ENCODE measurements around the gene ADCY5.

The ADCY5 gene

DNA sequence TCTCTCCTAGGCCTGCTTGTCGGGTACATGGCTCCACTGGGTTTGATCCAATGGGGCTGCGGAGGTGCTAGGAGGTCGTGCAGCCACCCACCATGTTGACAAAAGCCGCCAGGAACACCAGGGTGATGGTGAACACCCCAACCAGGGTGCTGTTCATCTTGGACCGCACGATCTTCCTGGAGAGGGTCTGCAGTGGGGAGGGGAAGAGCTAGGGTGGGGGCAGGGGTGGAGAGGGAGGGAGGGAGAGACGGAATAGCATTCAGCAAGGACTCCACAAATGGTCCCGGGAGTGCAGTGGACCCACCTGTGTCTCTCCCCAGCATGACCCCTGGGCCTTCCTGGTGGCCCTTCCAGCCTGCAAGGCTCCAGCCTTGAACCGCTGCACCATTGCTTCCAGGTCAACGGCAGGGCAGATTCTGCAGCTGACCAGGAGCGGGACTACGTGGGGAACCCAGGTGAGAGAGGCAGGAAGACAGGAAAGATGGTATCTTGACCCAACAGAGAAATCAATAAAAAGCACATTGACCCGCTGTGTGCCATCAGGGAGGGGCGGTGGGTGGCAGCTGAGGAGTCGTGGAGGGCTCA, 144.8 kb downstream of the ADCY5 start:
- H3K4me3 ChIP-seq (ENCODE audit: low read depth, low read length), result no peak overlapping the region
- H3K9me3 ChIP-seq (ENCODE audit: control insufficient read depth, insufficient read depth, low read depth, low read length), result no peaks in the 10 kb centered on the region
- H3K4me1 ChIP-seq (ENCODE audit: control insufficient read depth, insufficient read depth, low read length), result no peaks in the 10 kb centered on the region
- TF ChIP-seq REST (tag by site-specific recombination; IDR thresholded peaks at IDR 0.05) (no peak), ZNF24 (tag by site-specific recombination; IDR thresholded peaks at IDR 0.05) (no peak), ZNF391 (tag by site-specific recombination; IDR thresholded peaks at IDR 0.05; ENCODE audit: borderline replicate concordance, low read depth) (no peak), ZNF423 (tag by site-specific recombination; IDR thresholded peaks at IDR 0.05) (no peak), GLI4 (tag by site-specific recombination; IDR thresholded peaks at IDR 0.05) (no peak), WT1 (tag by site-specific recombination; IDR thresholded peaks at IDR 0.05) (no peak), GFI1B (tag by site-specific recombination; IDR thresholded peaks at IDR 0.05) (no peak), GLIS1 (tag by site-specific recombination; IDR thresholded peaks at IDR 0.05) (no peak), ZNF292 (tag by site-specific recombination; IDR thresholded peaks at IDR 0.05; ENCODE audit: borderline replicate concordance, low read depth) (no peak), TRIM28 (IDR thresholded peaks at IDR 0.05; ENCODE audit: borderline replicate concordance, low read length) (no peak), ZNF664 (tag by site-specific recombination; IDR thresholded peaks at IDR 0.05) (no peak), ZNF37A (tag by site-specific recombination; IDR thresholded peaks at IDR 0.05) (no peak), ZNF394 (tag by site-specific recombination; IDR thresholded peaks at IDR 0.05; ENCODE audit: borderline replicate concordance) (no peak), ZNF274 (IDR thresholded peaks at IDR 0.05; ENCODE audit: low read length) (no peak), ZNF274 (tag by site-specific recombination; IDR thresholded peaks at IDR 0.05; ENCODE audit: borderline replicate concordance) (no peak)
- TF ChIP-seq, protein P1, sequence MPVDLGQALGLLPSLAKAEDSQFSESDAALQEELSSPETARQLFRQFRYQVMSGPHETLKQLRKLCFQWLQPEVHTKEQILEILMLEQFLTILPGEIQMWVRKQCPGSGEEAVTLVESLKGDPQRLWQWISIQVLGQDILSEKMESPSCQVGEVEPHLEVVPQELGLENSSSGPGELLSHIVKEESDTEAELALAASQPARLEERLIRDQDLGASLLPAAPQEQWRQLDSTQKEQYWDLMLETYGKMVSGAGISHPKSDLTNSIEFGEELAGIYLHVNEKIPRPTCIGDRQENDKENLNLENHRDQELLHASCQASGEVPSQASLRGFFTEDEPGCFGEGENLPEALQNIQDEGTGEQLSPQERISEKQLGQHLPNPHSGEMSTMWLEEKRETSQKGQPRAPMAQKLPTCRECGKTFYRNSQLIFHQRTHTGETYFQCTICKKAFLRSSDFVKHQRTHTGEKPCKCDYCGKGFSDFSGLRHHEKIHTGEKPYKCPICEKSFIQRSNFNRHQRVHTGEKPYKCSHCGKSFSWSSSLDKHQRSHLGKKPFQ (tag by site-specific recombination; IDR thresholded peaks at IDR 0.05), result no peak
- TF ChIP-seq, protein P2, sequence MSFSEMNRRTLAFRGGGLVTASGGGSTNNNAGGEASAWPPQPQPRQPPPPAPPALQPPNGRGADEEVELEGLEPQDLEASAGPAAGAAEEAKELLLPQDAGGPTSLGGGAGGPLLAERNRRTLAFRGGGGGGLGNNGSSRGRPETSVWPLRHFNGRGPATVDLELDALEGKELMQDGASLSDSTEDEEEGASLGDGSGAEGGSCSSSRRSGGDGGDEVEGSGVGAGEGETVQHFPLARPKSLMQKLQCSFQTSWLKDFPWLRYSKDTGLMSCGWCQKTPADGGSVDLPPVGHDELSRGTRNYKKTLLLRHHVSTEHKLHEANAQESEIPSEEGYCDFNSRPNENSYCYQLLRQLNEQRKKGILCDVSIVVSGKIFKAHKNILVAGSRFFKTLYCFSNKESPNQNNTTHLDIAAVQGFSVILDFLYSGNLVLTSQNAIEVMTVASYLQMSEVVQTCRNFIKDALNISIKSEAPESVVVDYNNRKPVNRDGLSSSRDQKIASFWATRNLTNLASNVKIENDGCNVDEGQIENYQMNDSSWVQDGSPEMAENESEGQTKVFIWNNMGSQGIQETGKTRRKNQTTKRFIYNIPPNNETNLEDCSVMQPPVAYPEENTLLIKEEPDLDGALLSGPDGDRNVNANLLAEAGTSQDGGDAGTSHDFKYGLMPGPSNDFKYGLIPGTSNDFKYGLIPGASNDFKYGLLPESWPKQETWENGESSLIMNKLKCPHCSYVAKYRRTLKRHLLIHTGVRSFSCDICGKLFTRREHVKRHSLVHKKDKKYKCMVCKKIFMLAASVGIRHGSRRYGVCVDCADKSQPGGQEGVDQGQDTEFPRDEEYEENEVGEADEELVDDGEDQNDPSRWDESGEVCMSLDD (tag by site-specific recombination; IDR thresholded peaks at IDR 0.05), result no peak
- TF ChIP-seq, protein P3, sequence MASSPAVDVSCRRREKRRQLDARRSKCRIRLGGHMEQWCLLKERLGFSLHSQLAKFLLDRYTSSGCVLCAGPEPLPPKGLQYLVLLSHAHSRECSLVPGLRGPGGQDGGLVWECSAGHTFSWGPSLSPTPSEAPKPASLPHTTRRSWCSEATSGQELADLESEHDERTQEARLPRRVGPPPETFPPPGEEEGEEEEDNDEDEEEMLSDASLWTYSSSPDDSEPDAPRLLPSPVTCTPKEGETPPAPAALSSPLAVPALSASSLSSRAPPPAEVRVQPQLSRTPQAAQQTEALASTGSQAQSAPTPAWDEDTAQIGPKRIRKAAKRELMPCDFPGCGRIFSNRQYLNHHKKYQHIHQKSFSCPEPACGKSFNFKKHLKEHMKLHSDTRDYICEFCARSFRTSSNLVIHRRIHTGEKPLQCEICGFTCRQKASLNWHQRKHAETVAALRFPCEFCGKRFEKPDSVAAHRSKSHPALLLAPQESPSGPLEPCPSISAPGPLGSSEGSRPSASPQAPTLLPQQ (tag by site-specific recombination; IDR thresholded peaks at IDR 0.05), result no peak
- CTCF ChIA-PET, result interaction anchor here (1.2 kb wide), 1 partner anchor 27 kb away, joined by 3 read pairs; no protein-coding TSS in a partner anchor
- no peak overlapping the region for H3K27ac ChIP-seq (ENCODE audit: extremely low read depth, low read depth, low read length)
- POLR2A ChIA-PET, result no interaction called here
- no peaks in the 10 kb centered on the region for H3K36me3 ChIP-seq (ENCODE audit: control insufficient read depth in 2 of 2, insufficient read depth in 1 of 2, low read length in 2 of 2)
